Measurements from ENCODE around the gene FHOD3. TPM values are rescaled to one million over a fixed set of nuclear protein-coding genes. Genes with fewer than 3 reads are reported as not detected.

The FHOD3 gene
- total RNA-seq, 6 experiments from 2014 or later: 0.44 to 1.2 (median 0.62) TPM

GRCh38 chr18:36380173-36380827 is 82.8 kb downstream of the FHOD3 start:
- 26% methylated on average over 3 of the region's 3 CpGs for WGBS (ENCODE audit: insufficient coverage, low coverage, low lambda C conversion rate, missing lambda C conversion rate)
- H3K9me3 ChIP-seq: no peaks in the 10 kb centered on the region
- no peaks in the 10 kb centered on the region for H3K36me3 ChIP-seq
- no peaks in the 10 kb centered on the region for H3K27me3 ChIP-seq
- ATAC-seq: no peak
- H3K4me1 ChIP-seq: no peaks in the 10 kb centered on the region
- intact Hi-C loops (cut with DNase I): no loop called here
- TF ChIP-seq CTCF (IDR thresholded peaks at IDR 0.05) (no peak), POLR2A (IDR thresholded peaks at IDR 0.05) (no peak)
- no peak for DNase-seq
- H3K4me3 ChIP-seq: no peak overlapping the region
- no peak overlapping the region for H3K27ac ChIP-seq

GRCh38 chr18:36381075-36381474 is 83.6 kb downstream of the FHOD3 start:
- intact Hi-C loops (cut with DNase I): no loop called here
- no peak for DNase-seq

GRCh38 chr18:36382854-36383253 is 85.3 kb downstream of the FHOD3 start:
- Histone ChIP-seq H3K4me3 (no peak overlapping the region), H3K9me3 (no peaks in the 10 kb centered on the region), H3K27ac (no peak overlapping the region), H3K4me1 (no peaks in the 10 kb centered on the region), H3K27me3 (no peaks in the 10 kb centered on the region), H3K36me3 (no peaks in the 10 kb centered on the region)
- no peak for ATAC-seq
- 29% methylated on average over 2 of the region's 5 CpGs for WGBS (ENCODE audit: insufficient coverage, low coverage, low lambda C conversion rate, missing lambda C conversion rate)
- DNase-seq: no peak
- intact Hi-C loops (cut with DNase I): no loop called here
- TF ChIP-seq CTCF (IDR thresholded peaks at IDR 0.05): no peak
- no peak for TF ChIP-seq POLR2A (IDR thresholded peaks at IDR 0.05)

More at GRCh38 chr18:36381075-36381474, 83.6 kb downstream of the FHOD3 start:
- TF ChIP-seq CTCF (IDR thresholded peaks at IDR 0.05) (no peak), POLR2A (IDR thresholded peaks at IDR 0.05) (no peak)
- WGBS (ENCODE audit: insufficient coverage, low coverage, low lambda C conversion rate, missing lambda C conversion rate): 72% methylated on average over 3 of the region's 4 CpGs
- no peaks in the 10 kb centered on the region for H3K4me1 ChIP-seq
- no peak overlapping the region for H3K27ac ChIP-seq
- H3K4me3 ChIP-seq: no peak overlapping the region
- ATAC-seq: no peak
- no peaks in the 10 kb centered on the region for H3K27me3 ChIP-seq
- H3K36me3 ChIP-seq: no peaks in the 10 kb centered on the region
- no peaks in the 10 kb centered on the region for H3K9me3 ChIP-seq

- Histone ChIP-seq H3K4me3 (no peak overlapping the region), H3K27ac (no peak overlapping the region), H3K27me3 (no peaks in the 10 kb centered on the region), H3K9me3 (no peaks in the 10 kb centered on the region), H3K4me1 (no peaks in the 10 kb centered on the region), H3K36me3 (no peaks in the 10 kb centered on the region)
- no peak for TF ChIP-seq POLR2A (IDR thresholded peaks at IDR 0.05)
- TF ChIP-seq CTCF (IDR thresholded peaks at IDR 0.05): no peak
- intact Hi-C loops (cut with DNase I): no loop called here
- 54% methylated on average over 6 of the region's 10 CpGs for WGBS (ENCODE audit: insufficient coverage, low coverage, low lambda C conversion rate, missing lambda C conversion rate)
- DNase-seq (no peak), ATAC-seq (no peak)
Observed at GRCh38 chr18:36386150-36386920, 88.8 kb downstream of the FHOD3 start.
